GM11168 (cell line): Measurements from ENCODE around the gene ACBD6.

ENCODE experiments used
- in situ Hi-C: fragments of 300-500 bp; cut with MboI; formaldehyde crosslinking; loops from one replicate; pipeline ENCODE4 v1.12.0; 2022; ENCODE audit warnings: low sequenced_read_pairs; ENCODE audit not compliant: unreplicated experiment

ACBD6 gene

DNA sequence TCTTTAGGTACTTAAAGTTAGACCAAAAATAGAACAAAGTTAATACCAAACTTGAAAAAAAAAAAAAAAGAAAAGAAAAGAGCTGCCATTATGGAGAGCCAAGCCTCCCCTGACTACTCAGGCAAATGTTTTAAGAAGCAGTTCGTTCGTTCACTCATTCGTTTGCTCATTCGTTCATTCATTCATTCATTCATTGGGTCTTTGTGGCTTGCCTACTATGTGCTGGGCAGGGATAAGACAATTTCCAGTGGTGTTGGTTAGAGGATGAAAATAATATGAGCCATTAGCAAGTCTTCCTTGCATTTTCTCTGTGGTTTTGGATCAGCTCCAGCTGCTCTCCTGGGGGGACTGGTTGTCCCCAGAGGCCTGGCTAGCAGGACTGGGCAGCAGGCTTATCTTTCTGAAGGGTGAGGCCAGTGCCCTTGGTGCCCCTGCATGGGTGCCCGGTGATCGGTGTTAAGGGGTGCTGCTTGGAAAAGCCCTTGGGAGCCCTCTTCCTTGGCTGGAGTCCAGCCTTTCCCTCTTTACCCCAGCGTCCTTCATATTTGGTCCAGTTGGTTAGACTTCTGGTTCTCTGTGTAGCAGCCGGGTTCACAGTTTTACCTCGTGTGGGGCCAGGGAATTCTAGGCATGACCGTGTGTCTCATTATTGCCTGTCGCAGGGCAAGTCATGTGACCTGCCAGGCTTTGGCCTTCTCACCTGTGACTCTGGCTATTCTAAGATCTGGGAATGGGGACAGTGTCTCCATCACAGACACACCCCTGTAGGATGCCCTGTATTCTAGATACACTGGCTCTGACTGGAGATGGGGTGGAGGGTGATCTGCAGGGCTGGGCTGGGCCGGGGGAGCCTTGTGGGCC, 239.5 kb downstream of the ACBD6 start:
- in situ Hi-C loops = no loop called here

DNA sequence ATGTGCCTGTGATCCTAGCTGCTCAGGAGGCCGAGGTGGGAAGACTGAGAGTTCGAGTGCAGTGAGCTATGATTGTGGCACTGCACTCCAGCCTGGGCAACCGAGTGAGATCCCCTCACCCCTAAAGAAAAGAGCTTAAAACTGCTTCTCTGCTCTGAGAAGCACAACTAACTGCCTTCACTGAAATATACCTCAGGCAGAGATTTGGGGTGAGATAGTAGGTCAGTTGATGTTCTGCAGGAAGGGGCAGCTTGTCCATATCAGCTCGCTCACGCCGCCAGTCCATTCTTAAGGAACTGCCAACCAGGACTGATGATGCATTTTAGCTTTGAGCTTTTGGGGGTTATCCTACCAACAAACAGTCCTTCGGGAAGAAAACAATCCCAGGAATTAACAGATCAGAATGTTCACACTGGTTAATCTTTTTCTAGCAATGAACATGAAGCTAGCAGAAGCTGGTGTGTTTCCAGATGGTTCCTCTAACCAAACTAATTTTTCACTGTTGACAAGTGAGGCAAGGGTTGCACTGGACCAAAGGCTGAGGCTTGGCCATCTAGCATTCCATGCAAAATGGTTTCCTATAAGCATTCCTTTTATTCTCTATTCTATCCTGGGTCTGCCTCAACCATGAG, 240.7 kb downstream of the ACBD6 start:
- in situ Hi-C loops = no loop called here

DNA sequence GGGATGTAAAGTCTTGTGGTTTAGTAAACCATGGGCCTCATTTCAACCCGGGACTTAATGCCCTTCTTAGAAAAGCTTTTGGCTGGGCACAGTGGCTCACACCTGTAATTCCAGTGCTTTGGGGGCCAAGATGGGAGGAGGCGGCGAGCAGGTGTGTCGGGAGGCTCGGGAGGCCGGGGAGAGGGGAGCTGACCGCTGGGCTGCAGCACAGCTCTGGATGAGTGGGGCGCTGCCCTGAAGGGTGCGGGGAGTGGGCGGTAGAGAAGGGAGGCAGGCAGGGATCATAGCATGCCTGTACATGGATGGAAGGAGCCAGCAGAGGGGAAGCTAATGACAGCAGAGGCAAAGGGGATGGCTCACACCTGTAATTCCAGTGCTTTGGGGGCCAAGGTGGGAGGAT, 241.3 kb downstream of the ACBD6 start:
- in situ Hi-C loops = no loop called here

DNA sequence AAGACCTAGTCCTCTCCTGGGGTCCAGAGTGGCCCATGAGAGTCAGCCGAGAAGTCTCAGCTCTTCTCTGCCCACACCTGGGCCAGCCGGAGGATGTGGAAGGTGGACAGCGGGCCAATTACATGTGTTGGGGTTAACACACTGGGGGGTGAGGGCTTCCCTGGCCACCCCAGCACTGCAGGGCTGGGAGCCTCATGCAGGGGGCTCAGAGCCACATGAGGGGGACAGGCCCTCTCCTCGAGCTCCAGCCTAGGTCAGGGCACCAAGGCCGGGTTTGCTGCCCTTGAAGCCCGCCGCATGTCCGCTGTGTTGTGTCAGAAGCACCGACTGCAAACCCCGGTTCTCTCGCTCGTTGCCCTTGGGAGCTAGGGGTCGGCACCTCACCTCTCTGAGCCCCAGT, 241.8 kb downstream of the ACBD6 start:
- in situ Hi-C loops = no loop called here

DNA sequence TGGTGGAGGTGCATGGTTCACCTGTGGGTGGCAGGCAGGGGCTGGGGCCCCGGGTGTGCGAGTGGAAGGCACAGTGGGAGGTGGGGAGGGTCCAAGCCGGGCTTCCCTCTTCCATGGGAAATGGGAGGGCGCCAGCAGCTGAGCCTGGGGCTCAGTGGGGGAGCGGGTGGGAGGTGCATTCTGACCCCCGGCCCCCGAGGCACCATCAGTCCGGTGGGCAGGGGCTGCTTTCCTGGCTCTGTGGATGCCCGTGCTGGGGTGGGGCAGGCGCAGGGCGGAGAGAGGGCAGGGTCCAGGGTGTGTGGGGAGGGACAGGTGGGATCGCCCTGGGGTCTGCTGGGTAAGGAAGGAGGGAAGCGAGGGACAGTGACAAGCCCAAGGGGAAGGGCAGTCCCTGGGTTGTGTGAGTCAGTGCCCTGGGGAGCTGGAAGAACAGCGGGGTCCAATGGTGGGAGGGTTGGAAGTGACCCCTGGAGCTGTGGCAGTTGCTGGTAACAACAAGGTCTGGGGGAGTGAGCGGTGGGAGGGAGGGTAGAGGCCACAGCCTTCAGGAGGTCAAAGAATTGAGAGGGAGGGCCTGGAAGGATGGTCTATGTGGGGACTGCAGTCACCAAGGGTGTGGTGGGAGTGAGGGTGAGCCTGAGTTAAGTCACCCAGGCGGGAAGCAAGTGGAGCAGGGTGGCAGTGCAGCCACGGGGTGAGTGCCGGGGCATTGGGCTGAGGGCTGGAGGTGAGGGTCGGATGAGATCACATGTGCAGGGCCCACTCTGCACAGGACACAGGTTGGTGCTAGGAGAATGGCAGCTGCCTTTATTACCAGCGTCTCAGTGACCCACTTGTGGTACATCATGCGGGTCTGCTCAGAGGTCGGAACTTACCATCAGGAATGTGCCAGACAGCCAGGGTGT, 242.7 kb downstream of the ACBD6 start:
- in situ Hi-C loops = no loop called here

DNA sequence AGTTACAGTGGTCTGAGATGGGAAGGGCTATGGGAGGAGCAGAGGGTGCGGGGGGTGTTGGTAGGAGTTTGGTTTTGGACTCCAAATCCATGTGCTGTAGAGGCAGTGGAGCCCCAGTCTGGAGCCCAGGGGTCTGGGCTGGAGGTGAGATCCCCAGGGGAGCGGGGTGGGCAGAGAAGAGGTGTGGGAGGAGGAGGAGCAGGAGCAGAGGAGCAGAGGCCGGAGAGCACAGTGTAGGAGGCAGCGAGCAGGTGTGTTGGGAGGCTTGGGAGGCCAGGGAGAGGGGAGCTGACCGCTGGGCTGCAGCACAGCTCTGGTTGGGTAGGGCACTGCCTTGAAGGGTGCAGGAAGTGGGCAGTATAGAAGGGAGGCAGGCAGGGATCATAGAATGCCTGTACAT, 243.4 kb downstream of the ACBD6 start:
- in situ Hi-C loops = no loop called here

DNA sequence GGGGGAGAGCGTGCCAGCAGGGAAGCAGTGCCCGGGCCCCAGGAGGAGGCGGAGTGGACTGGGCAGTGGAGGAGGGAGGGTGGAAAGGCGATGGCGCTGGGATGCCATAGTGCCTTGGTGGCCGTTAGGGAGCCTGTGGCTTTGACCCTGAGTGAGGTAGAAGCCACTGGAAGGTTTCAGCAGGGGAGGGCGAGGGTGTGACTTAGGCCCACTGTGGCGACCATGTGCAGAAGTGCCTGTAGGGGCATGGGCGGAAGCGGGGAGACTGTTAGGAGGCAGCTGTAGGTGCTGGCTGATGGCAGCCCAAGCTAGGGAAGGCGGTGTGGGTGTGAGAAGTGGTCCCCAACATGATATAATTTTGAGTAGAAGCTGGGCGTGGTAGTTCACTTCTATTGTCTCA, 244.1 kb downstream of the ACBD6 start:
- in situ Hi-C loops = no loop called here

DNA sequence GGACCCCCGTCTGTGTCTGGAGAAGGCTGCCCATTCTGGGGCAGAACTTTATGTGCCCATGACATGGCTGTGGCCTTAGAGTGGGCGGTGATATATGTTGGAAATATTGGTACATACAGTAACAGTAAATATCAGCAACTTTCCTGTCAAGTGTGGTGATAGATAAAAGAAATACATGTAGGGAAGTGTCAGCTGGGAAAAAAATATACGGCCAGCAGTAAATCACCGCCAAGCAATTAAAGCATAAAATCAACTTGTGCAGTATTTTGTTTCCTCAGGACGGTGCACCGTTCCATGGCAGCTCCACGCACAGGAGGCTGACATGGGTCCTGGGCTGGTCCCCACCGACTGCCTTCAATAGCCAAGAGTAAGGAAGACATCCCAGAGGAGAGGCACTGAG, 244.9 kb downstream of the ACBD6 start:
- in situ Hi-C loops = no loop called here

DNA sequence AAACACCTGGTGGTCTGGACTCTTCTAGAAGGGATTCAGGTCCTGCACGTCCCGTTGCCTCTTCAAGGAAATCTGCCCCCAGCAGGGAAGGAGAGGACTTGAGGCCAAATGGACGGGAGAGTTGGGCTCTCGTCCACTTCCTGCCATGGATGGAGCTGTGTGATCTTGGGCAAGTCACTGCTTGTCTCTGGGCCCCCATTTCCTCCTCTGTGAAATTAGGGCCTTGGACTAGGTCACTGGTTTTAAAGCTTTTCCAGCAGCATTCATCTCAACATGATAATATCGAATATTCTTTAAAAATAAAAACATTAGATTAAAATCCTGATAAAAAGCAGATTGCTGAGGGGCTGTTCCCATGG, 245.4 kb downstream of the ACBD6 start:
- in situ Hi-C loops = no loop called here

DNA sequence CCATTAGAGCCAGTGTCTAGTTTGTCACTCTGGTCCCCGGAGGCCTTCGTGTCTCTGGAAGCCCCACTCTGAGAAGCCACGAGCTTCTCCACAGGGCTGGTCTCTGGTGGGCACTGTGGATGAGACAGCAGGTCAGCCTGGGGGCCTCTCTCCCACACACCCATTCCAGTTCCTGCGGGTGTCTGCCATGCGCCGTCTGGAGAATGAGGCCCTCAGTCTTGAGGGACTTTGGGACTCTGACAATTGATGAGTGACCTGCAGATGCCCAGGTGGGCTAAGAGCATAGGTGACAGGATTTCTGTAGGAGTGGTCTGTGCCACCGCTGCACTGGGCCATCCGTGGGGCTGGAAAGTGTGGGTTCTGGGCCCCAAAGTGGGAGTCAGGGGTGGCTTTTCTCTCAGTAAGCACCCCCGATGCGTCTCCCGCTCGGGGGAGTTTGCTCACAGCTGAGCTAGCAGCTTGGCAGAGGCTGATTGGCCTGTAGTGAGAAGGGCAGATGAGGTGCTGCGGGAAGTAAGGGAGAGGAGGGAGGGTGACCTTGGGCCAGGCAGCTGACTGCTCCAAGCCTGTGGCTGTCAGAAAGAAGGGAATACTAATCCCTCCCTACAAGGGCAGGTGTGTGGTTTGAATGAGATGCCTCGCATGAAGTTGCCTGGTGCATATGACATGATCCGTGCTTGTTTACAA, 245.9 kb downstream of the ACBD6 start:
- in situ Hi-C loops = no loop called here

DNA sequence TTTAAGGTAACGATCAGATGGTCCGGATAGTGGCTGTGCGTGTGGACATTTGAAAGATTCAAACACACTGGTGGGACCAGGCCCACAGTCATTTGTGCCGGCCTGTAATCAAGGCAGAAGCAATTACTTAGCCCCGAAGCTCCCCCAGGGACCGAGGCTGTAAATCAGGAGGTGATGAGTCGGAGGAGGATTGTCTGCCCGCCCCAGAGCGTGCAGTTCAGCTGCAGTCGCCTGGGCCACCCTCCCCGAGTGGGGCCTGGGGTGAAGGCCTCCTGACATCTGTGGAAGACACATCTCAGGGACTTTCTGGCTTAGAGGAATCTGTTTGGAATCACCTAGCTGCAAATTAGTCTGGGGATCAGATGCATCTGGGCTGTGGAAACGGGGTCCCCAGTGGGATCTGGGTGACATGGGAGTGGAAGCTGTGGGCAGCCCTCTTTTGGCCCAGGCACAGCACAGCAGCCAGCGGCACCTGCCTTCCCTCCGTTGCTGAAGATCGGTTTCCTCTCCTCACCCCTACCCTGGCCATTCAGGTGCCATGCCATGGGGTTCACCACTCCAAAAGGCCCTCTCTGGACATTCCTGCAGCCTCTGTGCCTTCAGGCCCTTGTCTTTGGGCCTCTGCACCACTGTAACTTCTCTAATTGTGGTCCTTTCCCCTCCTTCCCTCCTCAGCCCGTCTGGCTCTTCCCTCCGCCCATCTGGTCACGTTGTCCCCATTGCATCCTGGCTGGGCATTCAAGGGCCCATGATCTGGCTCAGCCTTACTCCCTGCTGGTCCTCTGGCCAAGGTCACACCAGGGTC, 246.6 kb downstream of the ACBD6 start:
- in situ Hi-C loops = no loop called here

DNA sequence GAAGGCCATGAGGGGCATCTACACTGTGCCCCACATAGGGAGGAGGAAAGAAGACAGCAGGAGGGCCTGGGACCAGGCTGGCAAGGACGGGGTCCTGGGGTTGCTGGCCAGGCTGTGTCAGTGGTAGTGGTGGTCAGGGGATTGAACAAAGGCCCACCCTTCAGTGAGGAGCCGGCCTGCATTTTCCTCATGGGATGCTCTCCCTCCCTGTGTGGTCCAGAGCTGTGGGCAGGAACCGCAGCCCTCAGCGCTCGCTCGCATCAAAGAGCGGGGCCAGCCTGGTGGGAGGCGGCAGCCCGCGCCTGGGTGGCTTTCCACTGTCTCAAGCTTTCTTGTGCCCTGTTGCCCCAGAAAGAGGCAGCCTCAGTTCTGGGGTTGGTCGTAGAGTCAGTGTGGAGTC, 247.5 kb downstream of the ACBD6 start:
- in situ Hi-C loops = no loop called here

DNA sequence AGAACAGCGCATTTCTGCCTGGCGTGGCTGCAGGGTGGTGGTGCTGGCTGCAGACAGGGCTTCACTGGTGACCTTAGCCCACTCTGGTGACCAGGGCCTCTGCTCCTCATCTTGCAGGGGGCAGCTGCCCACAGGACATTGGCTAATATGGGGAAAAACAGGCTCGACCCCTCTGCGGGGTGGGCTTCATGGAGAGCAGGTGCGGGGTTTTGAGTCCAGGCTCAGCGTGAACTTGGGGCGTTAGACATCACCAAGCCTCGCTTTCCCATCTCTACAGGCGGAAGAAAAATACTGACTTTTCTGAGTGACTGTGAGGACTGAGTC, 247.9 kb downstream of the ACBD6 start:
- in situ Hi-C loops = no loop called here

DNA sequence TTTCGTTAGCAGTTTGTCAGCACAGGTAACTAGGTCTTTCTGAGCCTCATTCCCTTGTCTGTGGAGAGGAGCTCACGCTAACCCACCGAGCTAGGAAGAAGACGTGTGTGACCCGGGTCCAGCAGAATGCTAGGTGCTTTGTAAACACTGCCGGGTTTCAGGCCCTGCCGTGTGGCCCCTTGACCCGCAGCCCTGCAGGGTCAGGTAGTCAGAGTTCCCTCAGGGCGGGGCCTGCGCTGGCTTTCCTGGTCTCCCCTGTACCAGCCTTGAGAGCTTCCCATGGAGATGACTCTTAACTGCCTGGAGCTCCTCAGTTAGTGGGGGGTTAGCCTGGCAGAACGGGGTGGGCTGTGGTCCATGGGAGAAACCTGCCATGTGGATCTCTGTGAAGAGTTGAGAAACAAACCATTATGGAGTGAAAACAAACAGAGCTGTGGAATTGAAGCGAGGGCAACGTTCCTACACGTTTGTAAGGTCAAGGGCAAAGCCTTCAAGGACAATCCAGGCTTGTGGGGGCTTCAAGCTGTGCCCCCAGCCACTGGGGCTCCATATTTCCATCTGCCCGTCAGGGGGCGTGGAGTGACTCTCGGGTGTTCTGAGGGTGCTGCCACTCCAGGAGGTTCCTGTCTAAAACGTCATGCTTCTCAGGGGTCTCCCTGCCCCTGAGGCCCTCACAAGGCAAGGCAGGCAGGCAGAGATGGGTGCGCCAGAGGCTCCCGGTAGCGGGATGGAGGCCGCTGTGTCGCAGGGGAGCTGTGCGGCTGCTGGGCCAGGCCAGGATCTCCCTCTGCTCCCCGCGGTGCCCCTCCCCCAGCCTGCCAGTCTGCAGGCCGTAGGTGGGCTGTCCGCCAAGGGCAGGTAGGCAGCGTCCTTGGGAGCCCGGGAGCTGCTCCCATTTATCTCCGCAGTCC, 248.5 kb downstream of the ACBD6 start:
- in situ Hi-C loops = no loop called here

DNA sequence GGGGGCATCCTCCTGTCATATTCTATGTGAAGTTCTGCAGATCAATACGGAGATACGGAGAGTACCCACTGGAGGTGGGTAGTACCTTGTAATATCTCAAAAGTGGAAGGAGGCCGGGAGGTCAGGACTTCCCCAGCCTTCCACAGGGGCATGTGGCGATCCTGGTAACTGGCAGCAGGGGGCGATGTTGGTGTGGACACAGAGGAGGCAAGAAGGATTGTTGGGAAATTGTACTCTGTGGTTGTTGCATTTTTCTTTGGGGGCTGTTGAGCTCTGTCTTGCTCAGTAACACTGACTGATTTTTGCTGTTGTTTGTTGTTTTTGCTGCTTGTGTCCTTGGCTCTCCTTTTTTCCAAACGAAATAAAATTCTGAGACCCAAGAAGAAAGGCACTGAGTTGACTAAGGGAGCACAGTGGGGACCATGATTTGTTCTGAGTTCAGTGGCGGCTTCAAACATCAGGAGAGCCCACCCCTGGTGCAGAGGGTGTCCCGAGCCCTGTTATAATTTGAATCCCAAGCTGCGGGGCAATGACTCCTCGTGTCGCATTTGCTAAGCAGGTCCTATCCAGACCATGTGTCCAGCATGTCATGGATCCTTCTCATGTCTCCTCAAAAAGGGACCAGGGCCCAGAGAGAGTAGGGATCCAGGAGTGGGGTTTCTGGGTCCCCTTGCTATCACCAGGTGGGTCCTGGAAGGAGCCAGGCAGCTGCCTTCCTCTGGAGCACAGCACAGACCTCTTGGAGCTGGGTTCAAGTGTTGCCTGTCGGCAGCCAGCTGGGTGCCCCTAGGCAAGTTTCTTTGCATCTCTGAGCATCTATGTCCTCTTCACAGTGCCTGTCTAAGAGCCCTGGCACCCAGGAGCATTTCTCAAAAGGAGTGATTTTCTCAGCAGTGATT, 249.5 kb downstream of the ACBD6 start:
- in situ Hi-C loops = no loop called here

DNA sequence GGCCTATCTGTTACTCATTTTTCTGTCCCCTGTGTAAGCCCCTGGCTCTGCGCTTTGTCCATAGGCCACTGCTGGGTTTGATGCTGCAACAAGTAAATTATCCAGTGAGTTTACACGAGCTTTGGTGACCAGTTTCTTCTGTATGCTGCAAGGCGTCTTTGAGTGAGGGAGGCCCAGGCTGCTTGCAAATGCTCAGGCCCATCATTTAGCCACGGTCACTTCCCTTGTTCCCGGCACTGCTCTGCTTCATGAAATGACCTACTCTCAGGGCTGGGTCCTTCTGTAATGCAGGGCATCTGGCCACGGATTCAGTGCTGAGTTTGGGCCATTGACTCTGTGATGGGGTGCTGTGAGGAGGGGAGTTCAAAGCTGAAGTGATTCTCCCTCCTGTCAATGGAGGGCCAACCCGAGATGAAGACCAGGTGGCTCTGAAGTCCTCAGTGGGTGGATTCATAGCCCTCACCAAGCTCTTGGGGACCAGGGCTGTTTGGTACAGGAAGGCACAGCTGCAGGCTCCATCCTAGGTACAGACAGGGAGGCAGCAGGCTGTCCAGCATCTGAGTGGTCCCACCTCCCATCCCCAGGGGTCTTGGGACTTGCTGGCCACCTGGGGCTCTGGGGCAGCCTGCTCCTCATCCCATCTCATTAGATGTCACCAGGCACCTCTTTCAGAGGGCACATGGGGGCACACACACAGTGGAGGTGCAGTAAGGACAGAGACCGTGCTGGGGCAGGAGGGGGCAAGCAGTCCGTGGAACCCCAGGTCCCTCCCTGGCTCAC, 250.7 kb downstream of the ACBD6 start:
- in situ Hi-C loops = no loop called here

DNA sequence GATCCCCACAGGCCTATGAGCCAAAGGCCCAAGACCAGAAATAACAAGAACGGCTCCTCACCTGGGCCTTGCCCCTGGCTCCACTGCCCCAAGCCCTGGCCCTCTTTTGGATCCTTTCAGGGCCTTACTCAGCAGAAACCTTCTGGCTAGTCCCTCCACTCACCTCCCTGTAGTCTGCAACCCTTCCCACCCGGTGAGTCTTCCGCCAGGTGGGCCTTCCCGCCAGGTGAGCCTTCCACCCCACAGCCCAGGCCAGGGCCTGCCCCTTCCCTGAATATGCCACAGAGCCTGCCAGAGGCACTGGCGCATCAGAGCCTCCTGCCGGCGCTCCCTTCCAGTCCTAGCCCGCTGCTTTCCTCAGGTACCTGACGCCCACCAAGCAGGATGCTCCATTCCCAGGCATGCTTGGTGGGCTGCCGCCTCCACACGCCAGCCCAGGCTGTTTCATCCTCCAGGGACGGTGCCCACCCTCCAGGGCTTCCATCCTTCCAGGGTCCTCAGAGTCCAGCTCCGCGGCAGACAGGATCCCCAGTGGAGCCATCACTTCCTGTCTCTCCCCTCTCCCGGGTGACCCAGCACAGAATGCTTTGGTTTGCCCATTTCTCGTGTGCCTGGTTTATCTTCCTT, 251.4 kb downstream of the ACBD6 start:
- in situ Hi-C loops = no loop called here
